TTC549 (cell line): ENCODE data around the gene SIAH1.
"Not testable (repeated sequence)": the region's sequence is repeated elsewhere in the genome, so short reads cannot be mapped to it uniquely, and the experiment has no call there.

ENCODE experiments used
- FAIRE-seq: peaks from 2 replicates; lab custom pipeline; 2012; peaks lifted over from hg19 to GRCh38; lab: Jason Lieb, UNC

SIAH1 gene

GRCh38 chr16:48385253-48386150 lies at the start of gene SIAH1:
TSS of gene SIAH1 (minus strand) at chr16:48385413. CDS start at chr16:48362428, 22,985 bp downstream.
- no peak for FAIRE-seq

GRCh38 chr16:48434653-48435317 lies 49.6 kb upstream of the SIAH1 start:
- no peak for FAIRE-seq

- FAIRE-seq, result no peak
These were observed 48.8 kb upstream of the SIAH1 start for GRCh38 chr16:48433850-48434530.

GRCh38 chr16:48433116-48433849 lies 48.1 kb upstream of the SIAH1 start:
- no peak for FAIRE-seq

- FAIRE-seq, result no peak
These were observed 46.9 kb upstream of the SIAH1 start for GRCh38 chr16:48432136-48432535.

GRCh38 chr16:48430890-48431289 lies 45.7 kb upstream of the SIAH1 start:
- no peak for FAIRE-seq

- no peak for FAIRE-seq
These were observed 41.3 kb upstream of the SIAH1 start for GRCh38 chr16:48426244-48427141.

GRCh38 chr16:48422537-48422936 lies 37.3 kb upstream of the SIAH1 start:
- no peak for FAIRE-seq

GRCh38 chr16:48421741-48422140 lies 36.5 kb upstream of the SIAH1 start:
- no peak for FAIRE-seq

- FAIRE-seq, result no peak
These were observed 35.2 kb upstream of the SIAH1 start for GRCh38 chr16:48420437-48420836.

- FAIRE-seq, result not testable (repeated sequence)
These were observed 31.4 kb upstream of the SIAH1 start for GRCh38 chr16:48416617-48417016.

GRCh38 chr16:48413272-48413671 lies 28.1 kb upstream of the SIAH1 start:
- FAIRE-seq, result no peak

GRCh38 chr16:48409839-48410632 lies 24.8 kb upstream of the SIAH1 start:
- FAIRE-seq, result no peak

GRCh38 chr16:48408688-48409087 lies 23.5 kb upstream of the SIAH1 start:
- FAIRE-seq, result no peak

GRCh38 chr16:48405907-48406306 lies 20.7 kb upstream of the SIAH1 start:
- FAIRE-seq, result no peak

- FAIRE-seq, result no peak
These were observed 19.9 kb upstream of the SIAH1 start for GRCh38 chr16:48405153-48405552.

GRCh38 chr16:48402547-48402946 lies 17.3 kb upstream of the SIAH1 start:
- FAIRE-seq, result not testable (repeated sequence)

- FAIRE-seq, result no peak
These were observed 10.2 kb upstream of the SIAH1 start for GRCh38 chr16:48395375-48395774.

- no peak for FAIRE-seq
These were observed 9.1 kb upstream of the SIAH1 start for GRCh38 chr16:48394355-48394703.
